GM21390 (cell line): ENCODE results near the gene PMS2.
"Not testable (repeated sequence)": the region's sequence is repeated elsewhere in the genome, so short reads cannot be mapped to it uniquely, and the experiment has no call there.

ENCODE experiments used
- ATAC-seq: cut with Tn5 transposase; IDR thresholded peaks from one replicate; pipeline ENCODE4 v1.9.1; 2021; ENCODE audit not compliant: unreplicated experiment

The PMS2 gene, protein sequence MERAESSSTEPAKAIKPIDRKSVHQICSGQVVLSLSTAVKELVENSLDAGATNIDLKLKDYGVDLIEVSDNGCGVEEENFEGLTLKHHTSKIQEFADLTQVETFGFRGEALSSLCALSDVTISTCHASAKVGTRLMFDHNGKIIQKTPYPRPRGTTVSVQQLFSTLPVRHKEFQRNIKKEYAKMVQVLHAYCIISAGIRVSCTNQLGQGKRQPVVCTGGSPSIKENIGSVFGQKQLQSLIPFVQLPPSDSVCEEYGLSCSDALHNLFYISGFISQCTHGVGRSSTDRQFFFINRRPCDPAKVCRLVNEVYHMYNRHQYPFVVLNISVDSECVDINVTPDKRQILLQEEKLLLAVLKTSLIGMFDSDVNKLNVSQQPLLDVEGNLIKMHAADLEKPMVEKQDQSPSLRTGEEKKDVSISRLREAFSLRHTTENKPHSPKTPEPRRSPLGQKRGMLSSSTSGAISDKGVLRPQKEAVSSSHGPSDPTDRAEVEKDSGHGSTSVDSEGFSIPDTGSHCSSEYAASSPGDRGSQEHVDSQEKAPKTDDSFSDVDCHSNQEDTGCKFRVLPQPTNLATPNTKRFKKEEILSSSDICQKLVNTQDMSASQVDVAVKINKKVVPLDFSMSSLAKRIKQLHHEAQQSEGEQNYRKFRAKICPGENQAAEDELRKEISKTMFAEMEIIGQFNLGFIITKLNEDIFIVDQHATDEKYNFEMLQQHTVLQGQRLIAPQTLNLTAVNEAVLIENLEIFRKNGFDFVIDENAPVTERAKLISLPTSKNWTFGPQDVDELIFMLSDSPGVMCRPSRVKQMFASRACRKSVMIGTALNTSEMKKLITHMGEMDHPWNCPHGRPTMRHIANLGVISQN

DNA sequence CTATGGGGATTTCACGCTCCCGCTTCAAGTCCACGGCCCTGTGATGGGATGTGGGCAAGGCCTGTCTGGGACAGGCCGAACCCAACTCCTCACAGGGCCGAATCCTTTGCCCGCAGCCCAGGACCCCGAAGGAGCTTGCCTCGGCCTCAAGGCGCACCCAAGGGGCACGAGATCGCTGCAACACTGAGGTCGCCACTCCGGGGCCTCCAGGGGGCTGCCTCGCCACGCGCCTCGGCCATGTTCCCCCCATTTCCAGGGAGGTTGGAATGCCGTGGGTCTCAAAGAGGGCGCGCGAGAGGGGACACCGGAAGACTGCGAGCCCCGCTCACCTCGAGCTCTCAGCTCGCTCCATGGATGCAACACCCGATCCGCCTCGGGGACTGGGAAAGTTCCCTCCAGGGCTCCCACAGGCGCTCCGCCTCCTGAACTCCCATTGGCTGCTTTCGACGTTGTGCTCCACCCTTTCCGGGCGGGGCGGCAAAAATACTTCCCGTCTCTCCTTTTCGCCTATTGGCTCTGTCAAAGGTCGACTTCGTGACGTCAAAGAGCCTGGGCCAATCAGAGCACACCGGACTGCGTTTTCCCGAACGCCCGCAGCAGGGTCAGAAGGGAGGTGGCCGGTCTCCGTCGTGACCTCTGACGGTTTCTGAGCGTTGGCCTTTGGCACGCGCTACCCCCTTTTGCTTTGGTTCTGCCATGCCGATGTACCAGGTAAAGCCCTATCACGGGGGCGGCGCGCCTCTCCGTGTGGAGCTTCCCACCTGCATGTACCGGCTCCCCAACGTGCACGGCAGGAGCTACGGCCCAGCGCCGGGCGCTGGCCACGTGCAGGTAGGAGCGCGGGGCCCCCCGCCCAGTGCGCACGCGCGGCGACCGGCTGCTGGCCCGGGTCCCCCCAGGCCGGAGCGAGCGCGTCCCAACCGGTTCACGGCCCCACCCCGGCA lies at the start of gene PMS2, which contains the start of gene AIMP2:
TSS of gene PMS2 (minus strand) at position 382 of the 944 bp plus-strand sequence. CDS start at position 352, 30 bp downstream.
TSS of gene AIMP2 (plus strand) at position 605 of the 944 bp plus-strand sequence. CDS start at position 697, 92 bp downstream.
- ATAC-seq, result peak; percentile 92

- ATAC-seq, result no peak
These were observed 48.7 kb upstream of the PMS2 start for GRCh38 chr7:6057316-6058129.

DNA sequence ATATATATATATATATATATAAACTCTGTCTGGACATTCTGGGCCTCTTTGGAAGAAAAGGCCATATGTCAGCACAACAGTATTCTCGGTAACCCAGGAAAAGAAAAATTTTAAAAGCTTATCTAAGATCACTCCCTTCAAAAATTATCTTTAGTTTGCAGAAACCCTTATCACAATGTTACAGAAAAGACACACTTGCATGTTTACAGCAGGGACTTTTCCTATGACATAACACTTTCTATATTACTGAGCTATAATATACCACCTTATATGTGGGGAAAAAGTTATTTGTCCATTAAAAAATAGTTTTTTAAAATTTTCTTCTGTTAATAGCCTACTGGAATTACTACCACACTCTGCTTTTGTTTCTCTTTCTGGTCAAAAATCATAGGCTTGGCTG lies 47.8 kb upstream of the PMS2 start:
- ATAC-seq, result no peak

DNA sequence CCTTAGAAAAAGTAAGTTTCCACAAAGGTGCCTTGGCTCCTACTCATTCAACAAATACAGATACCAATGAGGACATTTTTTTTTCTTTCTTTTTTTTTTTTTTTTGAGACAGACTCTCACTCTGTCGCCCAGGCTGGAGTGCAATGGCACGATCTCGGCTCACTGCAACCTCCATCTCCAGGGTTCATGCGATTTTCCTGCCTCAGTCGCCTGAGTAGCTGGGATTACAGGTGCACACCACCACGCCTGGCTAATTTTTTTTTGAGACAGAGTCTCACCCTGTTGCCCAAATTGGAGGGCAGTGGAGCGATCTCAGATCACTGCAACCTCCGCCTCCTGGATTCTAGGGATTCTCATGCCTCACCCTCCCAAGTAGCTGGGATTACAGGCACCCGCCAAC lies 42.3 kb upstream of the PMS2 start:
- not testable (repeated sequence) for ATAC-seq

DNA sequence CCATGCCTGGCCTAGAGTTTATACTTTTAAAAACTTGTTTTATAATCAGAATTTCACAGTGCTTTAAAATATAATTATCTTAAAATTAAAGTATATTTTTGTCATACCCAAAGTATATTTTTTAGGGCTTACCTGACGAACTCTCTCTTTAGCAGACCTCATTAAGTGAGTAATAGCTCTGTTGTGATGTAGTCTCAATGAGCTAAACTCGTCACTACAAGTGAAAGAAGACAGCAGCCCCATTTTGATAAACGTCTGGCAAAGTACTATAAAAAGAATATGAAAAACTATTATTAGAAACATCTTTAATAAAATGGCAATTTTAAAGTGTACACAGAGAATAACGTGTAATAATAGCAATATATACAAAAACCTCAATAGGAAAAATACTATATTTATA lies 40.9 kb upstream of the PMS2 start:
- no peak for ATAC-seq

DNA sequence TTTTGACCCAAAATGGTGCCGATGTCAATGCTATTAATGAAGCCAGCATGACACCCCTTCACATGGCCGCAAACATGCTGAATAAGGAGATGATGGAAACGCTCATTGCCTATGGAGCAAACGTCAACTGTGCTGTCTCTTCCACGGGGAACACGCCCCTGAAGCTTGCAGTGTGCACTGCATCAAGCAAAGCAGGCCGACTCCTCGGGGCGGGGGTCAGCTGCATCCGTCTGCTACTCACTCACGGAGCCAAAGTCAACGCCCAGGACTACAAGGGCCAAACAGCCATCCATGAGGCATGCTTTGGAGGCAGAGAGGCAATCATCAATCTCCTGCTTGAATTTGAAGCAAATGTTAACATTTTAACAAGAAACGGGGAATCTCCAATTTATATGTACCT lies 26.8 kb upstream of the PMS2 start:
- ATAC-seq, result no peak

GRCh38 chr7:6035165-6035564 lies 26.3 kb upstream of the PMS2 start:
- no peak for ATAC-seq

- ATAC-seq, result no peak
These were observed 23.8 kb upstream of the PMS2 start for GRCh38 chr7:6032641-6033040.

- ATAC-seq, result no peak
These were observed 23.3 kb upstream of the PMS2 start for GRCh38 chr7:6032167-6032566.

DNA sequence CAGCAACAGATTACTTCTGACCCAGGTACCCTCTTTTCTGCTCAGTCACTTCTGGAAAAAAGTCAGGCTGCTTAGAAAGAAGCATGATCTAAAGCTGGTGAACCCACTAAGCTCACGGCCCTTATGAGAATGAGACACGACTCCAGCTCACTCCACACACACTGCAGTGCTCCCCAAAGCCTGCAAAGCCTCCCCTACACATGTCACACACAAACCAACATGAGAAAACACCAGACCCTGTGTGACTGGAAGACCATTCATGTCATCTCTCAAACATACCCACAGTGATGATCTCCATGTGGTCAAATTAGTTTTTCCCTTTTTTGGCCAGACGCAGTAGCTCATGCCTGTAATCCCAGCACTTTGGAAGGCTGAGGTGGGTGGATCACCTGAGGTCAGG lies 22.7 kb upstream of the PMS2 start:
- ATAC-seq, result no peak

DNA sequence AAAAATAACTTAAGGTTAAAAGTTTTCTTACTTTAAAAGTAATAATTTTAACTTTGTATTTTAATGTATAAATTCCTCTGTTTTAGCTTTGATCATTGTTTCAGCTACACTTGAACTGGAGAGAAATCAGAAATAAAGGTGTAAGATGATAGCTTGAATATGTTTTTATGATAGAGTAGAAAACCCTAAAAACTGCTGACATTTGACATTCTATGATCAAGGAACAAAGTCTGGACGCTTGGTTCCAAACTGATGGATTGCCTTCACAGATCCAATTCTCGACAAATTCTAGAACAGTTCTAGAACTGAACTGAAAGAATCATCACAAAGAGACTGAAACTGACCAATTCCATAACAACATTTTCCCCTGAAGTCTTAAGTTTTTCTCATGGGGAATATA lies 22.1 kb upstream of the PMS2 start, which contains the start of gene ANKRD61:
TSS of gene ANKRD61 (plus strand) at position 389 of the 400 bp plus-strand sequence. CDS start at position 389, 0 bp downstream.
- no peak for ATAC-seq

GRCh38 chr7:6028563-6028962 lies 19.7 kb upstream of the PMS2 start:
- no peak for ATAC-seq

DNA sequence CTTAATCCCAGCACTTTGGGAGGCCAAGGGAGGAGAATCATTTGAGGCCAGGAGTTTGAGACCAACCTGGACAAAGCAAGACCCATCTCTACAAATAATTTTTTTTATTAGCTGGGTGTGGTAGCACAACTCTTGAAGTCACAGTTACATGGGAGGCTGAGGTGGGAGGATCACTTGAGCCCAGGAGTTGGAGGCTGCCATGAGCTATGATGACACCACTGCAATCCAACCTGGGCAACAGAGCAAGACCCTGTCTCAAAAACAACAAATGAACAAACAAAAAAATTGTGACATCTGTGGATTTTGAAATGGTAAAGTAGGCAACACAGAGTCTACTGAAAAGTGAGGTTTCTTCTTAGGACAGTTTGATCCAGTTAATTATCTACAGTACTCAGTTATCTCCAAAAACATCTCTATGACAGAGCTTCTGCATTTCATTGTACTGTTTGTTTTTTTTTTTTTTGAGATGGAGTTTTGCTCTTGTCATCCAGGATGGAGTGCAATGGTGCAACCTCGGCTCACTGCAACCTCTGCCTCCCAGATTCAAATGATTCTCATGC lies 19.0 kb upstream of the PMS2 start:
- ATAC-seq, result no peak

GRCh38 chr7:6026820-6027311 lies 18.0 kb upstream of the PMS2 start:
- no peak for ATAC-seq

GRCh38 chr7:6026011-6026819 lies 17.4 kb upstream of the PMS2 start:
- peak; percentile 93 for ATAC-seq

- no peak for ATAC-seq
These were observed 15.2 kb upstream of the PMS2 start for GRCh38 chr7:6023974-6024435.

GRCh38 chr7:6022707-6023106 lies 13.9 kb upstream of the PMS2 start:
- no peak for ATAC-seq
